Activated CD8-positive, alpha-beta T cell treated with anti-CD3 and anti-CD28 coated beads, Interleukin-2, amount 10 ng/mL, durations not matched to agents 7 days and 5 days (primary cell): ENCODE measurements around the gene HSD3B1. TPM values are rescaled to one million over a fixed set of nuclear protein-coding genes. Genes with fewer than 3 reads are reported as not detected.

Source experiments
- ATAC-seq: fragments of 150-1000 bp; cut with Tn5 transposase; one replicate; pipeline ENCODE4 v1.10.0; 2021; ENCODE audit warnings: moderate library complexity
- CTCF ChIA-PET: fragments of 350-600 bp; sonication (Branson Sonifier 250); formaldehyde crosslinking; loops from one replicate; lab custom pipeline; 2021; ENCODE audit warnings: antibody characterized with exemption; lab: Charles Lee
- POLR2A ChIA-PET: fragments of 350-600 bp; sonication (Branson Sonifier 250); formaldehyde crosslinking; loops from one replicate; lab custom pipeline; 2021; ENCODE audit warnings: antibody characterized with exemption; lab: Charles Lee
- DNase-seq: peaks from one replicate; pipeline ENCODE4 v3.0.0-alpha.2; 2020
- H3K27ac Mint-ChIP-seq: one replicate; pipeline ENCODE4 v1.8.0; 2021; ENCODE audit warnings: mild to moderate bottlenecking, mixed read lengths
- H3K27me3 Mint-ChIP-seq: one replicate; pipeline ENCODE4 v1.8.0; 2021; ENCODE audit warnings: low read depth, mixed read lengths
- H3K36me3 Mint-ChIP-seq: one replicate; pipeline ENCODE4 v1.8.0; 2021; ENCODE audit warnings: low read depth, mixed read lengths
- H3K4me1 Mint-ChIP-seq: one replicate; pipeline ENCODE4 v1.8.0; 2021; ENCODE audit warnings: low read depth, mixed read lengths
- H3K4me3 Mint-ChIP-seq: one replicate; pipeline ENCODE4 v1.8.0; 2021; ENCODE audit warnings: mild to moderate bottlenecking, mixed read lengths
- H3K9me3 Mint-ChIP-seq: one replicate; pipeline ENCODE4 v1.8.0; 2022; ENCODE audit warnings: mixed read lengths; ENCODE audit not compliant: insufficient read depth
- total RNA-seq, 2 experiments: library from RNA; stranded (reverse); gene quantifications; one replicate each; pipeline ENCODE4 v1.2.3, GENCODE V29; 2021

The HSD3B1 gene
- not detected for total RNA-seq

GRCh38 chr1:119506941-119507340 lies at the start of gene HSD3B1:
Gene HSD3B1 (plus strand): TSS chr1:119507210. CDS start chr1:119507477, 267 bp downstream.
- H3K4me3 Mint-ChIP-seq: no peak within 1 kb of the TSS

GRCh38 chr1:119462964-119463363 lies 44.0 kb upstream of the HSD3B1 start:
- Mint-ChIP-seq H3K4me3 (no peak overlapping the region), H3K27ac (no peak overlapping the region), H3K4me1 (no peaks in the 10 kb centered on the region), H3K27me3 (peaks cover 7% of the 10 kb centered on the region), H3K9me3 (no peaks in the 10 kb centered on the region), H3K36me3 (no peaks in the 10 kb centered on the region)
- ATAC-seq: no peak
- ChIA-PET CTCF (no interaction called here), POLR2A (no interaction called here)
- no peak for DNase-seq

More at GRCh38 chr1:119506941-119507340, at the start of gene HSD3B1:
- ChIA-PET POLR2A (no interaction called here), CTCF (no interaction called here)
- Mint-ChIP-seq H3K27ac (no peak within 1 kb of the TSS), H3K9me3 (no peaks in the 10 kb centered on the region), H3K4me1 (no peaks in the 10 kb centered on the region), H3K27me3 (peaks cover 4% of the 10 kb centered on the region), H3K36me3 (no peaks in the 10 kb centered on the region)
- ATAC-seq (no peak), DNase-seq (no peak)

GRCh38 chr1:119463569-119463968 lies 43.4 kb upstream of the HSD3B1 start:
- H3K4me1 Mint-ChIP-seq: no peaks in the 10 kb centered on the region
- no peak overlapping the region for H3K4me3 Mint-ChIP-seq
- CTCF ChIA-PET: no interaction called here
- DNase-seq (no peak), ATAC-seq (no peak)
- H3K27me3 Mint-ChIP-seq: peaks cover 7% of the 10 kb centered on the region
- no peak overlapping the region for H3K27ac Mint-ChIP-seq
- no peaks in the 10 kb centered on the region for H3K36me3 Mint-ChIP-seq
- POLR2A ChIA-PET: no interaction called here
- H3K9me3 Mint-ChIP-seq: no peaks in the 10 kb centered on the region

- ATAC-seq (no peak), DNase-seq (no peak)
- ChIA-PET CTCF (no interaction called here), POLR2A (no interaction called here)
- Mint-ChIP-seq H3K4me3 (no peak overlapping the region), H3K4me1 (no peaks in the 10 kb centered on the region), H3K27ac (no peak overlapping the region), H3K36me3 (no peaks in the 10 kb centered on the region), H3K9me3 (no peaks in the 10 kb centered on the region), H3K27me3 (peaks cover 5% of the 10 kb centered on the region)
These were observed 40.6 kb upstream of the HSD3B1 start for GRCh38 chr1:119466445-119466844.

- Mint-ChIP-seq H3K27me3 (peaks cover 5% of the 10 kb centered on the region), H3K36me3 (no peaks in the 10 kb centered on the region), H3K27ac (no peak overlapping the region), H3K9me3 (no peaks in the 10 kb centered on the region), H3K4me3 (no peak overlapping the region), H3K4me1 (no peaks in the 10 kb centered on the region)
- CTCF ChIA-PET: no interaction called here
- ATAC-seq (no peak), DNase-seq (no peak)
- POLR2A ChIA-PET: no interaction called here
These were observed 39.8 kb upstream of the HSD3B1 start for GRCh38 chr1:119467219-119467618.

- Mint-ChIP-seq H3K27me3 (peaks cover 5% of the 10 kb centered on the region), H3K4me1 (no peaks in the 10 kb centered on the region), H3K9me3 (no peaks in the 10 kb centered on the region), H3K27ac (no peak overlapping the region), H3K36me3 (no peaks in the 10 kb centered on the region), H3K4me3 (no peak overlapping the region)
- CTCF ChIA-PET: no interaction called here
- ATAC-seq (no peak), DNase-seq (no peak)
- POLR2A ChIA-PET: no interaction called here
These were observed 38.9 kb upstream of the HSD3B1 start for GRCh38 chr1:119467857-119468668.

- Mint-ChIP-seq H3K9me3 (no peaks in the 10 kb centered on the region), H3K4me1 (no peaks in the 10 kb centered on the region), H3K27ac (no peak overlapping the region), H3K36me3 (no peaks in the 10 kb centered on the region), H3K4me3 (no peak overlapping the region), H3K27me3 (peaks cover 5% of the 10 kb centered on the region)
- ChIA-PET POLR2A (no interaction called here), CTCF (no interaction called here)
- ATAC-seq: no peak
- DNase-seq: no peak
These were observed 37.3 kb upstream of the HSD3B1 start for GRCh38 chr1:119469741-119470140.

GRCh38 chr1:119470377-119470776 lies 36.6 kb upstream of the HSD3B1 start:
- no peak for ATAC-seq
- no peaks in the 10 kb centered on the region for H3K36me3 Mint-ChIP-seq
- no peak overlapping the region for H3K4me3 Mint-ChIP-seq
- DNase-seq: no peak
- H3K27ac Mint-ChIP-seq: no peak overlapping the region
- H3K27me3 Mint-ChIP-seq: peaks cover 5% of the 10 kb centered on the region
- no peaks in the 10 kb centered on the region for H3K4me1 Mint-ChIP-seq
- no peaks in the 10 kb centered on the region for H3K9me3 Mint-ChIP-seq
- ChIA-PET POLR2A (no interaction called here), CTCF (no interaction called here)

GRCh38 chr1:119470958-119471357 lies 36.1 kb upstream of the HSD3B1 start:
- no peaks in the 10 kb centered on the region for H3K9me3 Mint-ChIP-seq
- peaks cover 2% of the 10 kb centered on the region for H3K4me1 Mint-ChIP-seq
- POLR2A ChIA-PET: no interaction called here
- H3K27me3 Mint-ChIP-seq: peaks cover 5% of the 10 kb centered on the region
- H3K4me3 Mint-ChIP-seq: no peak overlapping the region
- H3K27ac Mint-ChIP-seq: no peak overlapping the region
- CTCF ChIA-PET: no interaction called here
- ATAC-seq: no peak
- no peak for DNase-seq
- no peaks in the 10 kb centered on the region for H3K36me3 Mint-ChIP-seq

- peaks cover 5% of the 10 kb centered on the region for H3K27me3 Mint-ChIP-seq
- ChIA-PET CTCF (interaction anchor here (1.1 kb wide), 1 partner anchor 197 kb away, joined by 3 read pairs; no protein-coding TSS in a partner anchor), POLR2A (no interaction called here)
- H3K4me1 Mint-ChIP-seq: peaks cover 3% of the 10 kb centered on the region
- no peak overlapping the region for H3K4me3 Mint-ChIP-seq
- DNase-seq (no peak), ATAC-seq (no peak)
- no peaks in the 10 kb centered on the region for H3K36me3 Mint-ChIP-seq
- no peak overlapping the region for H3K27ac Mint-ChIP-seq
- H3K9me3 Mint-ChIP-seq: no peaks in the 10 kb centered on the region
These were observed 35.4 kb upstream of the HSD3B1 start for GRCh38 chr1:119471566-119471965.

GRCh38 chr1:119472080-119472818 lies 34.8 kb upstream of the HSD3B1 start:
- POLR2A ChIA-PET: no interaction called here
- no peaks in the 10 kb centered on the region for H3K36me3 Mint-ChIP-seq
- CTCF ChIA-PET: interaction anchor here (1.1 kb wide), 1 partner anchor 197 kb away, joined by 3 read pairs; no protein-coding TSS in a partner anchor
- no peaks in the 10 kb centered on the region for H3K9me3 Mint-ChIP-seq
- ATAC-seq (no peak), DNase-seq (no peak)
- H3K4me1 Mint-ChIP-seq: peaks cover 3% of the 10 kb centered on the region
- H3K27me3 Mint-ChIP-seq: peaks cover 5% of the 10 kb centered on the region
- H3K4me3 Mint-ChIP-seq: no peak overlapping the region
- no peak overlapping the region for H3K27ac Mint-ChIP-seq

- H3K4me1 Mint-ChIP-seq: peaks cover 3% of the 10 kb centered on the region
- ChIA-PET POLR2A (no interaction called here), CTCF (interaction anchor here (1.1 kb wide), 1 partner anchor 198 kb away, joined by 3 read pairs; no protein-coding TSS in a partner anchor)
- no peaks in the 10 kb centered on the region for H3K9me3 Mint-ChIP-seq
- ATAC-seq (no peak), DNase-seq (no peak)
- H3K27ac Mint-ChIP-seq: no peak overlapping the region
- H3K27me3 Mint-ChIP-seq: peaks cover 2% of the 10 kb centered on the region
- no peak overlapping the region for H3K4me3 Mint-ChIP-seq
- H3K36me3 Mint-ChIP-seq: no peaks in the 10 kb centered on the region
These were observed 34.2 kb upstream of the HSD3B1 start for GRCh38 chr1:119472819-119473175.
